ENCODE results near the gene GASK1B.

Gene GASK1B

GRCh38 chr4:158146736-158147135 is 26.1 kb downstream of the GASK1B start:
- DNase-seq (ENCODE audit: low read depth in 2 of 2) = no peak

- DNase-seq (ENCODE audit: low read depth in 2 of 2) = no peak
These were observed 33.7 kb downstream of the GASK1B start for GRCh38 chr4:158139086-158139485.

GRCh38 chr4:158134222-158134621 is 38.6 kb downstream of the GASK1B start:
- DNase-seq (ENCODE audit: low read depth in 2 of 2) = no peak

GRCh38 chr4:158133551-158133950 is 39.3 kb downstream of the GASK1B start:
- DNase-seq (ENCODE audit: low read depth in 2 of 2) = no peak

GRCh38 chr4:158131027-158131426 is 41.8 kb downstream of the GASK1B start:
- no peak for DNase-seq (ENCODE audit: low read depth in 2 of 2)

- DNase-seq (ENCODE audit: low read depth in 2 of 2) = no peak
These were observed 42.6 kb downstream of the GASK1B start for GRCh38 chr4:158130204-158130603.

- no peak for DNase-seq (ENCODE audit: low read depth in 2 of 2)
These were observed 43.1 kb downstream of the GASK1B start for GRCh38 chr4:158129694-158130093.

GRCh38 chr4:158128540-158128939 is 44.3 kb downstream of the GASK1B start:
- no peak for DNase-seq (ENCODE audit: low read depth in 2 of 2)

- DNase-seq (ENCODE audit: low read depth in 2 of 2) = no peak
These were observed 47.5 kb downstream of the GASK1B start for GRCh38 chr4:158125310-158125709.
